GM18505 (cell line): Measurements from ENCODE around the gene PTGFRN.
"Not testable (repeated sequence)": the region's sequence is repeated elsewhere in the genome, so short reads cannot be mapped to it uniquely, and the experiment has no call there.

ENCODE experiments used
- ATAC-seq: cut with Tn5 transposase; IDR thresholded peaks from one replicate; pipeline ENCODE4 v1.9.1; 2021; ENCODE audit not compliant: unreplicated experiment
- POLR2A ChIP-seq: IDR thresholded peaks from 4 replicates; pipeline ENCODE4 v1.6.1; 2011; ENCODE audit warnings: borderline replicate concordance; ENCODE audit not compliant: insufficient read depth, insufficient read length; ENCODE audit errors: extremely low read depth

PTGFRN gene

GRCh38 chr1:116931016-116931918 is 21.6 kb downstream of the PTGFRN start:
- no peak for ATAC-seq
- TF ChIP-seq POLR2A: no peak

GRCh38 chr1:116933606-116934515 is 24.1 kb downstream of the PTGFRN start:
- TF ChIP-seq POLR2A: no peak
- no peak for ATAC-seq

- no peak for TF ChIP-seq POLR2A
- ATAC-seq: no peak
Measured at GRCh38 chr1:116934586-116935207, 25.0 kb downstream of the PTGFRN start.

GRCh38 chr1:116938216-116938615 is 28.5 kb downstream of the PTGFRN start:
- ATAC-seq: no peak
- no peak for TF ChIP-seq POLR2A

- ATAC-seq: not testable (repeated sequence)
Measured at GRCh38 chr1:116939780-116940543, 30.2 kb downstream of the PTGFRN start.

- ATAC-seq: no peak
- TF ChIP-seq POLR2A: no peak
Measured at GRCh38 chr1:116940814-116941599, 31.3 kb downstream of the PTGFRN start.

- no peak for TF ChIP-seq POLR2A
- no peak for ATAC-seq
Measured at GRCh38 chr1:116941670-116942069, 32.0 kb downstream of the PTGFRN start.

GRCh38 chr1:116942344-116942743 is 32.6 kb downstream of the PTGFRN start:
- ATAC-seq: no peak
- TF ChIP-seq POLR2A: no peak

- TF ChIP-seq POLR2A: no peak
- no peak for ATAC-seq
Measured at GRCh38 chr1:116943438-116943837, 33.7 kb downstream of the PTGFRN start.

- no peak for TF ChIP-seq POLR2A
- no peak for ATAC-seq
Measured at GRCh38 chr1:116944613-116945012, 34.9 kb downstream of the PTGFRN start.

GRCh38 chr1:116945421-116945820 is 35.7 kb downstream of the PTGFRN start:
- no peak for TF ChIP-seq POLR2A
- no peak for ATAC-seq

GRCh38 chr1:116945996-116946395 is 36.3 kb downstream of the PTGFRN start:
- no peak for ATAC-seq
- TF ChIP-seq POLR2A: no peak
